ENCODE measurements around the gene NSMCE4A.

DNA sequence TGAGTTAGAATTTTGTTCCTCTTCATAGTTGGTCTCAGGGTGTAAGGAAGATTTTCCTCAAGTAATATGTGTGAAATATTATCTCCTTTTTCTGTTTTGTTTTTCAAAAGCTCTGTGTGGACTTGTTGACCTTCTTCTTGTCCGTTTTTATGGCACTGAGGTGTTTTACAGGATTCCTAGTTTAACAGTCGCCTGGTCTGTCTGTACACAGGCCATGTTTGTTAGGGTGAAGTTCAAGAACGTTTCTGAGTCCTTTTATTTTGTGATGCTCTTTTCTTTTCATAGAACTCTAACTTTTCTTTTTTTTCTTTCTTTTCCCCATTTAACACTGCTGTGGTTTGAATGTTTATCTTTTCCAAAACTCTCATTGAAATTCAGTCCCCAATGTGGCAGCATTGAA, 32.4 kb upstream of the NSMCE4A start:
- TF ChIP-seq, protein P1, sequence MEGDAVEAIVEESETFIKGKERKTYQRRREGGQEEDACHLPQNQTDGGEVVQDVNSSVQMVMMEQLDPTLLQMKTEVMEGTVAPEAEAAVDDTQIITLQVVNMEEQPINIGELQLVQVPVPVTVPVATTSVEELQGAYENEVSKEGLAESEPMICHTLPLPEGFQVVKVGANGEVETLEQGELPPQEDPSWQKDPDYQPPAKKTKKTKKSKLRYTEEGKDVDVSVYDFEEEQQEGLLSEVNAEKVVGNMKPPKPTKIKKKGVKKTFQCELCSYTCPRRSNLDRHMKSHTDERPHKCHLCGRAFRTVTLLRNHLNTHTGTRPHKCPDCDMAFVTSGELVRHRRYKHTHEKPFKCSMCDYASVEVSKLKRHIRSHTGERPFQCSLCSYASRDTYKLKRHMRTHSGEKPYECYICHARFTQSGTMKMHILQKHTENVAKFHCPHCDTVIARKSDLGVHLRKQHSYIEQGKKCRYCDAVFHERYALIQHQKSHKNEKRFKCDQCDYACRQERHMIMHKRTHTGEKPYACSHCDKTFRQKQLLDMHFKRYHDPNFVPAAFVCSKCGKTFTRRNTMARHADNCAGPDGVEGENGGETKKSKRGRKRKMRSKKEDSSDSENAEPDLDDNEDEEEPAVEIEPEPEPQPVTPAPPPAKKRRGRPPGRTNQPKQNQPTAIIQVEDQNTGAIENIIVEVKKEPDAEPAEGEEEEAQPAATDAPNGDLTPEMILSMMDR (IDR thresholded peaks at IDR 0.05), result no peak
- TF ChIP-seq POLR2A (IDR thresholded peaks at IDR 0.05), result no peak
- no peak for TF ChIP-seq EP300 (IDR thresholded peaks at IDR 0.05)
- no peak for TF ChIP-seq POLR2AphosphoS5 (IDR thresholded peaks at IDR 0.05)

Data from sigmoid colon (tissue), 4 donors.